Urinary bladder (tissue), 4 donors: ENCODE data around the gene RUNX1. TPM values are rescaled to one million over a fixed set of nuclear protein-coding genes. Genes with fewer than 3 reads are reported as not detected.

Source experiments
- DNase-seq: peaks from one replicate; pipeline ENCODE4 v3.0.0-alpha.2; 2015; ENCODE audit errors: extremely low spot score
- H3K27ac ChIP-seq: one replicate; pipeline ENCODE4 v1.5.1; 2013; ENCODE audit warnings: low read depth, mild to moderate bottlenecking, moderate library complexity
- H3K36me3 ChIP-seq: one replicate; pipeline ENCODE4 v1.6.1; 2013; ENCODE audit warnings: mild to moderate bottlenecking, moderate library complexity; ENCODE audit not compliant: insufficient read depth
- H3K4me1 ChIP-seq: one replicate; pipeline ENCODE4 v1.6.1; 2013; ENCODE audit warnings: mild to moderate bottlenecking, moderate library complexity; ENCODE audit not compliant: insufficient read depth
- H3K4me3 ChIP-seq: one replicate; pipeline ENCODE4 v1.5.1; 2013; ENCODE audit warnings: low read depth, low read length
- WGBS: extraction: QIAGEN DNeasy Blood & Tissue Kit; methylation state at CpG from one replicate; pipeline ENCODE4 v1.1.7; 2013; 5-methylcytosine and 5-hydroxymethylcytosine counted together
- polyA plus RNA-seq: library from polyadenylated mRNA; stranded (reverse); fragments of 200-250 nt; gene quantifications from one replicate; pipeline ENCODE4 v1.2.3, GENCODE V29; 2013
- total RNA-seq: library from RNA; depleted of rRNA; stranded (reverse); fragments of >200 nt; gene quantifications from one replicate; pipeline ENCODE4 v1.2.3, GENCODE V29; 2014
- donor health status: healthy with polysubstance abuse.
- donor health status: healthy.

Gene RUNX1
- total and polyA plus RNA-seq, 2 donors = 6.6 to 15.6 TPM

- H3K36me3 ChIP-seq = no peaks in the 10 kb centered on the region
- H3K4me3 ChIP-seq = no peak overlapping the region
- no peak overlapping the region for H3K27ac ChIP-seq
- WGBS = 75% methylated on average over 4 of the region's 4 CpGs
- no peaks in the 10 kb centered on the region for H3K4me1 ChIP-seq
- no peak for DNase-seq
These were observed 112.1 kb downstream of the RUNX1 start for GRCh38 chr21:34936883-34937563.

GRCh38 chr21:34936371-34936789 lies 112.7 kb downstream of the RUNX1 start:
- DNase-seq = no peak
- H3K4me3 ChIP-seq = no peak overlapping the region
- WGBS = 35% methylated on average over 11 of the region's 11 CpGs

GRCh38 chr21:34935898-34936297 lies 113.2 kb downstream of the RUNX1 start:
- WGBS = 46% methylated on average over 4 of the region's 4 CpGs
- Histone ChIP-seq H3K4me1 (no peaks in the 10 kb centered on the region), H3K36me3 (no peaks in the 10 kb centered on the region), H3K4me3 (peak overlapping the region; percentile 27), H3K27ac (no peak overlapping the region)
- DNase-seq = no peak

More at GRCh38 chr21:34936371-34936789, 112.7 kb downstream of the RUNX1 start:
- H3K36me3 ChIP-seq = no peaks in the 10 kb centered on the region
- H3K4me1 ChIP-seq = no peaks in the 10 kb centered on the region
- no peak overlapping the region for H3K27ac ChIP-seq

GRCh38 chr21:34935452-34935851 lies 113.7 kb downstream of the RUNX1 start:
- no peak overlapping the region for H3K4me3 ChIP-seq
- no peaks in the 10 kb centered on the region for H3K4me1 ChIP-seq
- DNase-seq = no peak
- no peak overlapping the region for H3K27ac ChIP-seq
- 90% methylated on average over 1 of the region's 1 CpG for WGBS
- H3K36me3 ChIP-seq = no peaks in the 10 kb centered on the region

GRCh38 chr21:34934350-34934749 lies 114.8 kb downstream of the RUNX1 start:
- 83% methylated on average over 2 of the region's 2 CpGs for WGBS
- Histone ChIP-seq H3K4me1 (no peaks in the 10 kb centered on the region), H3K4me3 (no peak overlapping the region)

GRCh38 chr21:34933609-34934335 lies 115.3 kb downstream of the RUNX1 start:
- Histone ChIP-seq H3K4me3 (no peak overlapping the region), H3K27ac (no peak overlapping the region), H3K4me1 (no peaks in the 10 kb centered on the region), H3K36me3 (no peaks in the 10 kb centered on the region)
- 70% methylated on average over 3 of the region's 3 CpGs for WGBS
- DNase-seq = no peak

More at GRCh38 chr21:34934350-34934749, 114.8 kb downstream of the RUNX1 start:
- H3K27ac ChIP-seq = no peak overlapping the region
- no peak for DNase-seq
- no peaks in the 10 kb centered on the region for H3K36me3 ChIP-seq

- no peaks in the 10 kb centered on the region for H3K36me3 ChIP-seq
- DNase-seq = no peak
These were observed 116.9 kb downstream of the RUNX1 start for GRCh38 chr21:34932233-34932632.

GRCh38 chr21:34930971-34931370 lies 118.1 kb downstream of the RUNX1 start:
- H3K4me1 ChIP-seq = no peaks in the 10 kb centered on the region
- H3K36me3 ChIP-seq = no peaks in the 10 kb centered on the region
- no peak for DNase-seq
- H3K27ac ChIP-seq = no peak overlapping the region
- no peak overlapping the region for H3K4me3 ChIP-seq
- WGBS = 58% methylated on average over 3 of the region's 3 CpGs

More at GRCh38 chr21:34932233-34932632, 116.9 kb downstream of the RUNX1 start:
- 85% methylated on average over 2 of the region's 2 CpGs for WGBS
- Histone ChIP-seq H3K4me3 (no peak overlapping the region), H3K4me1 (no peaks in the 10 kb centered on the region), H3K27ac (no peak overlapping the region)

GRCh38 chr21:34928637-34929036 lies 120.5 kb downstream of the RUNX1 start:
- DNase-seq = no peak
- H3K27ac ChIP-seq = no peak overlapping the region
- H3K4me1 ChIP-seq = no peaks in the 10 kb centered on the region
- H3K36me3 ChIP-seq = no peaks in the 10 kb centered on the region
- 69% methylated on average over 4 of the region's 4 CpGs for WGBS
- H3K4me3 ChIP-seq = no peak overlapping the region

- DNase-seq = no peak
- H3K4me1 ChIP-seq = no peaks in the 10 kb centered on the region
- 87% methylated on average over 2 of the region's 2 CpGs for WGBS
- no peak overlapping the region for H3K4me3 ChIP-seq
- no peaks in the 10 kb centered on the region for H3K36me3 ChIP-seq
- H3K27ac ChIP-seq = no peak overlapping the region
These were observed 121.1 kb downstream of the RUNX1 start for GRCh38 chr21:34927992-34928391.

GRCh38 chr21:34926803-34927467 lies 122.2 kb downstream of the RUNX1 start:
- no peaks in the 10 kb centered on the region for H3K36me3 ChIP-seq
- H3K27ac ChIP-seq = no peak overlapping the region
- no peaks in the 10 kb centered on the region for H3K4me1 ChIP-seq
- 62% methylated on average over 6 of the region's 6 CpGs for WGBS
- DNase-seq = no peak
- no peak overlapping the region for H3K4me3 ChIP-seq

GRCh38 chr21:34925597-34925996 lies 123.5 kb downstream of the RUNX1 start:
- Histone ChIP-seq H3K36me3 (no peaks in the 10 kb centered on the region), H3K27ac (no peak overlapping the region), H3K4me1 (no peaks in the 10 kb centered on the region), H3K4me3 (no peak overlapping the region)
- DNase-seq = no peak
- 85% methylated on average over 4 of the region's 4 CpGs for WGBS

GRCh38 chr21:34924771-34925419 lies 124.2 kb downstream of the RUNX1 start:
- Histone ChIP-seq H3K36me3 (no peaks in the 10 kb centered on the region), H3K27ac (no peak overlapping the region), H3K4me1 (no peaks in the 10 kb centered on the region), H3K4me3 (no peak overlapping the region)
- 87% methylated on average over 1 of the region's 1 CpG for WGBS
- DNase-seq = no peak
